Activated naive CD4-positive, alpha-beta T cell treated with Interleukin-2 at 50 U/mL for 16 hours (primary cell): ENCODE measurements around the gene TP53I11.
A peak's percentile ranks its signal among the peaks of the same experiment; 100 is the strongest.

Source experiments
- DNase-seq: peaks from one replicate; pipeline ENCODE4 v3.0.0-alpha.2; 2020

Gene TP53I11

DNA sequence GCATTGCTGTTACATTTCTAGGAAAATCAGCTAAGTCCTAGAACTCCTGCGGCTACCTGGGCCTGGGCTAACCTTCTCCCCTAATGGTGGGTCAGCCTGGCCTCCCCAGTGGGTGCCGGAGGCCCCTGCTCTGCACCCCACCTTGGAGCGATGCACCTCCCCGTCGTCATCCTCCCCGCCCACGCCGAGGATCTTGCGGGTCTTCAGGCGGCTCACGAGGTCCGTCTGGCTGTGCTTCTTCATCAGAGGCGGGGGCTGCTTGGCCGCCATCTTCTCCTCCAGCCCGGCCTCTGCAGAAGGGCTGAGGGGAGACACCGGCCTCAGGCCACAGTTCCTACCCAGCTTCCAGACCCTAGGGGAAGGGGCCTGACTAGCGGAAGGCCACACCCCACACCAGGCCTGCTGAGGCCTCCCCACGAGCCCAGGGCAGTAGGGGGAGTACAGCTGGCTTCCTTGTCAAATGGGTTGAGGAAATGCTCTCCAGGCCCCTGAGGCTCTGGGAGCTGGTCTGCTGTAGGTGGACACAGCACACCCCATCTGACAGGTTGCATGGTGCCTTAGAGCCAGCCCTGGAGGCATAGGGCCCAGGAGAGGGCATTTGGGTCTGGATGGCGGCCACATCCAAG lies 12.5 kb downstream of the TP53I11 start:
- DNase-seq, result no peak

DNA sequence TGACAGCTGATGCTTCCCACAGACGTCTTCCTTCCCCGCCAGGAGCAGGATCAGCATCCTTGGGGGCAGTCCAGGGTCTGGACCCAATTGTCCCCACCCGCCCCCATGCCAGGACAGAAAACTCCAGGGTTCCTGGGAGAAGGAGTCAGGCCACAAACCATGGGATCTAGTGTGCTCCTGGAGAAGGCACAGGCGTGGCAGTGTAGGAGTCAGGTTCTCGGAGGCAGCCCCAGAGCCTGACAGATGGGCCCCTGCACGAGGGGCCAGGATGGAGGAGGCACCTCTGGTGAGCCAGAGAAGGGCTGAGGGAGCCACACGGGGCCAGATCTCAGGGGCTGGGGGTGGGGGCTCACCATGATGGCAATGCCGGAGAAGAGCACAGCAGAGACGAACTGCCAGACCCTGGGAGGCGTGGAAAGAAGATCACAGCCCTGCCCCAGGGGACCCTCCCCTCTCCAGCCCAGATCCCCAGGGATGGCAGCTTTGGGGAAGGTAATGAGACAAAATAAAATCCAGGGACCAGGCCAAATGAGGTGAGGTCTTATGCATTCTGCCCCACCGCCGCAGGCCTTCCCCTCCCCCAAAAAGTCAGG lies 13.6 kb downstream of the TP53I11 start:
- no peak for DNase-seq

DNA sequence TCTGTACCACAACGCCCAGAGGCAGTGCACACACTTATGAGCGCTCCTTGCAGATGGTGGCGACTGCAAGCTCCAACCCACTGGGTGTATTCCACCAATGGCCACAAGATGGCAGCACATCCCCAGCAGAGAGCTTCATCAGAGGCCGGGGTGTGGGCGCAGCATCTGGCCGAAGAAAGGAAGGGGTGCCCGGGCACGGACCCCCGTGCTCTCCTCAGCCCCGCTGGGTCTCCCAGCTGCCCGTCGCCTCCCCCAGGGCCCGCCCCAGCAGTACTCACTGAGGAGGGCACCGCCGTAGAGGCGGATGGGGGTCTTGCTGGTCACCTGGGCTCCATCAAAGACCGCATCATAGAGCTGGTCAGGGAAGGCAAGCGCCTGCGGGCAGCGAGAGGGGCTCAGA lies 14.2 kb downstream of the TP53I11 start:
- DNase-seq, result peak; percentile 84

GRCh38 chr11:44934735-44935250 lies 15.9 kb downstream of the TP53I11 start:
- DNase-seq, result no peak

GRCh38 chr11:44934110-44934509 lies 16.6 kb downstream of the TP53I11 start:
- no peak for DNase-seq

DNA sequence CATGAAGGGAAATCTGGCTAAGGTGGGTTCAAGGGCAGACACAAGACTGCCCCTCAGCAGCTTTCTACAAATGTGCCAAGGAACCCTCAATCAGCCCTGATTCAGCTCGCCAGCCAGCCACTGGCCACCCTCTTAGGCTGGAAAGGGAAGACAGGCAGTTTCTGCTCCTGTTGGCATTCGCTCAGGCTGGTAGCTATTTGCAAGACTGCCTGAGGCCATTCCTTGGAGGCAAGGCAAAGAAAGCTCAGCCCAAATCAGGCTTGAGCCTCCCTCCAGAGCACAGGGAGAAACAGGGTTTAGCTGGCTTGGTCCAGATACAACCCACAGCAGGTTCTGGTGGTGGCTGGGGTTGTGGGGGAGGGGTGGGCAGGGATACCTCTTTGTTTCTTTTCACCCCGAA lies 19.2 kb downstream of the TP53I11 start:
- DNase-seq, result no peak

- no peak for DNase-seq
Observed at GRCh38 chr11:44930588-44931302, 19.9 kb downstream of the TP53I11 start.

GRCh38 chr11:44928816-44929215 lies 21.9 kb downstream of the TP53I11 start:
- no peak for DNase-seq

GRCh38 chr11:44928144-44928543 lies 22.5 kb downstream of the TP53I11 start:
- no peak for DNase-seq

GRCh38 chr11:44927174-44927661 lies 23.5 kb downstream of the TP53I11 start:
- DNase-seq, result peak; percentile 64

GRCh38 chr11:44926036-44926435 lies 24.6 kb downstream of the TP53I11 start:
- DNase-seq, result no peak

- DNase-seq, result no peak
Observed at GRCh38 chr11:44923806-44924205, 26.9 kb downstream of the TP53I11 start.

GRCh38 chr11:44923115-44923514 lies 27.6 kb downstream of the TP53I11 start:
- no peak for DNase-seq

DNA sequence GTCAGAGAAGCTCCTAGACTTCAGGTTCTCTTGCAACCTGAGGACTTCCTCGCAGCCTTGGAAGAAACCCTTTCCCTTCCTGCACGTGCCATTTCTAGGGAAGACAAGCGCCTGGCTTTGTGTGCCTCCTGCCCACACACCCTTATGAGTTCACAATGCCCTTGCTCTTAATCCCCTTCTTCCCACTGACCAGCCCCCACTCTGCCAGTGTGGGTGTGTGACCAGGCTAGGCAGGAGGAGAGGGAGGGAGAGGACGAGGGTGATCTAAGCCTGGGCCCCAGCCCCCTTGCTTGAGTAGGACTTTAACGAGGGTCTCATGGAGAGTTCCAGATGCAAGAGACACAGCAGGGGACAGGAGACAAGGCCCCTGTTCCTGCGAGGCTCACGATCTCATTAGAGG lies 30.2 kb downstream of the TP53I11 start:
- DNase-seq, result no peak

DNA sequence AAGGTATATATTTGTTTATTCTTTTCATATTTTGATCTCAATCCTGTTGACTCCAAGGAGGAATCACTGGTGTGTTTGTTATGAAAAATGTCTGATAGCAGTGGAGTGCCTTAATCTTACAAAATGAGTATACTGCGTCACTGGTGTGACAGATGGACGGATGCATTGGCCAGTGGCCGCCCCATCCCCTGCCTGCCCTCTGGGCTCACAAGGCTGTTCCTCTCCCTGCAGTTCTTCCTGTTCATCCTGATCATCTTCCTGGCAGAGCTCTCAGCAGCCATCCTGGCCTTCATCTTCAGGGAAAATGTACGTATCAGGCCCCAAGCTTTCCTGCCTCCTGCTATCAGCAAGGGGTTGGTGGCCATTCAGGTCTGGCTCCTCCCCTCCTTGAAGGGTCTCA lies 32.9 kb downstream of the TP53I11 start:
- no peak for DNase-seq

- no peak for DNase-seq
Observed at GRCh38 chr11:44916801-44917385, 33.8 kb downstream of the TP53I11 start.

- DNase-seq, result no peak
Observed at GRCh38 chr11:44916331-44916730, 34.4 kb downstream of the TP53I11 start.

DNA sequence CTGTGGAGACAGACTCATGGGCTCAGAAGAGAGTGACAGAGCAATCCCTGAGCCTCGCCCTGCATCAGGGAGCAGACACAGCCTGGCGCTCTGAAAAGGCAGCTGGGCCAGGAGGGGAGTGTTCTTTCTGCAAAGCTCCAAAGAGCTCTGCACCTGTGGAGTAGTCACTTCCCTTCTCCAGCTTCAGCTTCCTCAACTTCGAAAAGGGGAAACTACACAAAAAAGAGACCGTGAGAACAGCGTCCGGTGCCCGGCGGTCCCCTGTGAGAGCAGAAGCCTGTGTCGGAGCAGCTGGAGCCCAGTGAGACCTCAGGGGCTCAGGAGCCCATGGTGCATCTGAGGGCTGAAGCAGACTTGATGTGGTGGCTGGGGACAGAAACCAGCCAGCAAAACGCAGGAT lies 35.1 kb downstream of the TP53I11 start:
- DNase-seq, result no peak

DNA sequence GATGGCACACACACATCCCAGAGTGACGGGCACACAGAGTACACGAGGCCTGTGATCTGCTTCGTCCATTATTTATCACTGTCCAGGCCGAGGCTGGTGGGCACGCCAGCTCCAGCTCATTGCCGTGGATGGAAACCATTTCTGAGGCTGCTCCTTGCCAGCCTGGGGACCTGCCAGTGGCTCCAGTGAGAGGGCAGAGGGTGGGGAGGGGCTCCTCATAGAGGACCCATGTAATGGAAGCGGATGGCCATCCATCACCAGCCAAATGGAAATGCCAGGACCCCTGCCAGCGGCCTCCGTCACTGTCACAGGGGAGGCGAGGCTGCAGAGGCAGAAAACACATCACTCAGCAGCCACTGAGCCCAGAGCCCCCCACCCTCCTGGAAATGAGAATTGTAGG lies 35.7 kb downstream of the TP53I11 start:
- no peak for DNase-seq

DNA sequence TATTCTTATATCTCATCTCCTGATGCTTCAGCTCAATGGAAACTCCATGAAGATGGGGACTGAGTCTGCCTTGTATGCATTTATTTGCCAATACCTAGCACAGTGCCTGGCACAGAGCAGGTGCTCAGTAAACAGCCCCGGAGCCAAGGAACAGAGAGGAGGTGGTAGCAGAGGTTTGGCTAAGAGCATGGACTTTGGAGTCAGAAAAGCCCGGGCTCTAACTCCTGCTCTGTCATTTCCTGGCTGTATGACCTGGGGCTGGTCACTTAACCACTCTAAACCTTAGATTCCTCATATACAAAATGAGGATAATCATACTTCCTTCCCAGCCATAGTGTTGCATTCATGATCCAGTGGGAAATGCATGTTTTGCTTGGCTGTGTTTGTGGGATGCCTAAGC lies 36.6 kb downstream of the TP53I11 start:
- no peak for DNase-seq

DNA sequence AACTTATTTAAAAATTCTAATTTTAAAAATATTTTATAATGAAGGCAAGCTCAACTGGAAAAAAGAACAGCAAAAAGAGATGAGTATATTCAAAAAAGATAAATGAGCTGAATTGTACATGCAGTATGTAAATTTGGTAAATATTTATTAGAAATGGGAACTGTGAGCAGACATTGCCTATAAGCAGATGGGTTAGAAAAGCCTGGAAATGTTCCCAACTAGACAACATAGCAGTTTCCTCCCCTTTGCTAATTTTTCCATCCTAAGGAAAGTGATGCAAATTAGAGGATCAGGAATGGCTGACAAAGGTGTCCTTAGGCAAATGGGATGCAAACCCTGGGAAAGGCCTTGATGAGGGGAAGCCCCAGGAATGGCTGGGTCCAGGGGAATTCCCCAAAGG lies 37.2 kb downstream of the TP53I11 start:
- no peak for DNase-seq

DNA sequence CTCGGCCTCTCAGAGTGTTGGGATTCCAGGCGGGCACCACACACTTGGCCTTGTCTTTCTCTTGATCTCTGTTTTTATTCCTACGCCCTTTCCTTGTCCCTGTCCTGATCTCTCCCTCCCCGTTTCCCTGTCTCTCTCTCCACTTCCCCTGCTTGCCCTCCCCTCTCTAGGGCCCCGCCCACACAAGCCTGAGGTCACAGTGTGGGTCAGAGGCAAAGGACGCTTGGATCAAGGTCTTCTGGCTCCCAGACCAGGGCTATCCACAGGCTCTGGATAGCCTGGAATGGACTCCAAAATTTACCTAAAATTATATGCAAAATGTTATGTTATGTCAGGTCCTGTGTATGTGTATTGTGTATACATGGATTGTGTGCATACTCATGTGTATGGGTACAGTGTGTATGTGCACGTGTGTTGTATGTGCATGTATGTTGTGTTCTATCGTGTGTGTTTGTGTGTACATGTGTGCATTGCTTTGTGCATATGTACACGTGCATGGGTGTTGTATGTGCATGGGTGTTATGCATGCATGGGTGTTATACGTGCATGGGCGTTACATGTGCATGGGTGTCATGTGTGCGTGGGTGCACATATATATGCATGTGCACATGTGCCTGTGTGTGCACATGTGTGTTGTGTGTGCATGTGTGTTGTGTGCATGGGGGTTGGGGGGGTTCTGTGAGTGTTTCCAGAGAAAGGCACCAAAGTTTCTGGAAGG lies 38.3 kb downstream of the TP53I11 start:
- no peak for DNase-seq
